GM12872 (cell line): ENCODE measurements around the gene REEP3.

ENCODE experiments used
- TF ChIP-seq, protein P1 (sequence below): IDR thresholded peaks from 3 replicates; pipeline ENCODE4 v1.5.1; 2011; ENCODE audit warnings: low read depth, mild to moderate bottlenecking, low read length, moderate library complexity; ENCODE audit not compliant: insufficient read depth

REEP3 gene

DNA sequence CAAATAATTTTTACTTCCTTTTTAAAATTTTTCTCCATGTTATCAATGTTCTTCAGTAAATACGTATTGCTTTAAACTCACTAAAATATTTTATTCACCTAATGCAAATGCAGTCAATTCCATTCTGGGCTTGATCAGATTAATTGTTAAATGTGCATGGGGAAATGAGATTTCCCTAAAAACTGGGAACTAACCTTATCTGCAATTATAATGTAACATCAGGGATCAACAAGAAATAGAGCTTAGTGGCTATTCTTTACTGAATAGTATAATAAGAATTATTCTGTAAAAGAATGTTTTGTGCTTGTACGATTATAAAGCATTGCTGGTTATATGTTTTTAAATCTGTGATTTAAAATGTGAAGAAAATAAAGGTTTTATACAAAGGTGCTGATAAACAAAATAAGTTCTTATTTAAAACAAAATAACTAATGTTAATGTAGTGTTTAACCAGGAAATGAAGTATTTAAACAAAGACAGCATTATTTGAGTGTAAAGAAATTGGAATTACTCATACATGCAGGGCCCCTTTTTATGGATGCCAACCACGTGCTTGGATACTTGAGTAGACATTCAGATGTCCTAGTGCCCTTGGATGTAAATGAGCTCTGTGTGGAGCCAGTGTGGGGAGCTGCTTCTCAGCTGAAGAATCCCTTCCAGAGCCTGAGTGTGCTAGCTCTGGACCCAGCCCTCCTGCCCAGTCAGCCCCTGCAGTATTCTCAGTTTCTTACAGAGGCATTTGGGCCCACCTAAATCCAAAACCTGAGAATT is 84.2 kb downstream of the REEP3 start:
- TF ChIP-seq, protein P1, sequence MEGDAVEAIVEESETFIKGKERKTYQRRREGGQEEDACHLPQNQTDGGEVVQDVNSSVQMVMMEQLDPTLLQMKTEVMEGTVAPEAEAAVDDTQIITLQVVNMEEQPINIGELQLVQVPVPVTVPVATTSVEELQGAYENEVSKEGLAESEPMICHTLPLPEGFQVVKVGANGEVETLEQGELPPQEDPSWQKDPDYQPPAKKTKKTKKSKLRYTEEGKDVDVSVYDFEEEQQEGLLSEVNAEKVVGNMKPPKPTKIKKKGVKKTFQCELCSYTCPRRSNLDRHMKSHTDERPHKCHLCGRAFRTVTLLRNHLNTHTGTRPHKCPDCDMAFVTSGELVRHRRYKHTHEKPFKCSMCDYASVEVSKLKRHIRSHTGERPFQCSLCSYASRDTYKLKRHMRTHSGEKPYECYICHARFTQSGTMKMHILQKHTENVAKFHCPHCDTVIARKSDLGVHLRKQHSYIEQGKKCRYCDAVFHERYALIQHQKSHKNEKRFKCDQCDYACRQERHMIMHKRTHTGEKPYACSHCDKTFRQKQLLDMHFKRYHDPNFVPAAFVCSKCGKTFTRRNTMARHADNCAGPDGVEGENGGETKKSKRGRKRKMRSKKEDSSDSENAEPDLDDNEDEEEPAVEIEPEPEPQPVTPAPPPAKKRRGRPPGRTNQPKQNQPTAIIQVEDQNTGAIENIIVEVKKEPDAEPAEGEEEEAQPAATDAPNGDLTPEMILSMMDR: no peak

DNA sequence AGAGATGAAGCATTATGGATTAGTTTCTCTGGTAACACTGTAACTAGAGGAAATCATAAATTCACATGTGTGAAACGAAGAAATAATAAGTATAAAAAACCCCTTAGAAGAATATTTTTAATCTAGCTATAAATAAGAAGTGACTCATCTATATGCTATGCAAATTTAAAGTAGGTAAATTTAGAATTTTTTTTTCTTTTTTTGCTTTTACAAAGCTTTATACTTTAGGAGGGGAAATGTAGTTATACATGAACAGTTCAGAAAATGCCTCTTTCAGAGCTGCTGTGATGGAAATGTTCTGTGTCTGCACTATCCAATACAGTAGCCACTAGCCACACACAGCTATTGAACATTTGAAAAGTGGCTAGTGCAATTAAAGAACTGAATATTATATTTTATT is 87.3 kb downstream of the REEP3 start:
- TF ChIP-seq, protein P1: no peak

DNA sequence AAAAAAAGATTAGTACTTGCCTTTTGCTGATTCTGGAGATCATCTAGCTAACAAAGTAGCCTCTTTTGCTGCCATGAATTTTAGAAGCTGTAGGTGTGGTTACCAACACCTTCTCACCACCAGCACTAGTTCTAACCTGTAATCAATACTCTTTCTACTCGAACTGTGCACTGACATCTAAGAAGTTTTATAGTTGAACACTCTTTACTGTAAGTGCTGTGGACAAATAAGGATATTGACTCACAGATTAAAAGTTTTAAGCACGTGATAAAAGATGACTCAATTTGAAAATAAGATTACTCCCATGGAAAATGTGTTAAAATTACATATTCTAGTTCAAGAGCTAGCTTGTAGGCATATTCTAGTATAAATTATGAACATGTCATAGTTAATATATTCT is 89.9 kb downstream of the REEP3 start:
- TF ChIP-seq, protein P1: no peak

DNA sequence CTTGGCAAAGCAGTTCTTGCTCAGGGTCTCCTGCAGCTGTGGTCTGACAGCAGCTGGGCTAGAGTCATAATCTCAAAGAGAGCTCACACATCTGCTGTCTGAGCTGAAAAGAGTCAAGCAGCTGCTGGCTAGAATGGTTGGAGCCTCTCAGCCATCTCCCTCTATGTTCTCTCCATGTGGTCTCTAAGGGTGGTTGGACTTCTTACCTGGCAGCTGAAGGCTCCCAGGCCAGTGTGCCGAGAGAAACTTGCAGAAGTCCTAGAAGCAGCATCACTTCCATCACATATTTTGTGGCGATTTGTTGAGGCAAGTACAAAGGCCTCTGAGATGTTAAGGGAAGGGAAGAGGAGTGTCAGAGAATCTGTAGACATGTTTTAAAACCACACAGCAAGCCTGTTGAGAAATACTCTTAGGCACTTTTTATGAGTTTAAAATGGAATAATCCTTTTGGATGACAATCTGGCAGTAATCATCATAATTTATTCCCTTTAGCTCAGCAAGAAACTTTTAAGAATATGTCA is 93.2 kb downstream of the REEP3 start:
- TF ChIP-seq, protein P1: no peak

DNA sequence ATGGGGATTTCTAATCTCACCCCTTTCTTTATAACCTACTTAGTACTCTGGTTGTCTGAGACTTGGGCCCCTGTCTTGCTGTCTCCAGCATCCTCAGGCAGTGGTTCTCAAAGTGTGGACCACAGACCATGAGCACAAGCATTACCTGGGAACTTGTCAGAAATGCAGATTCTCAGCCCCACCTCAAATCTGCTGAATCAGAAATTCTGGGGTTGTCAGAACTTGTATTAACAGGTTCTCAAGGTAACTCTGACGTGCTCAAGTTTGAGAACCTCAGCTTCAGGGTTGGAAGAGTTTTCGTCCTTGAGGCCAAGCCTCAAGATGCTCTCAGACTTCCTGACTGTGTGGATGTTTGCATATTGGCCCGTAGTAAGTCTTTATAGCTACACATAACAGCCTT is 97.4 kb downstream of the REEP3 start:
- TF ChIP-seq, protein P1: no peak

DNA sequence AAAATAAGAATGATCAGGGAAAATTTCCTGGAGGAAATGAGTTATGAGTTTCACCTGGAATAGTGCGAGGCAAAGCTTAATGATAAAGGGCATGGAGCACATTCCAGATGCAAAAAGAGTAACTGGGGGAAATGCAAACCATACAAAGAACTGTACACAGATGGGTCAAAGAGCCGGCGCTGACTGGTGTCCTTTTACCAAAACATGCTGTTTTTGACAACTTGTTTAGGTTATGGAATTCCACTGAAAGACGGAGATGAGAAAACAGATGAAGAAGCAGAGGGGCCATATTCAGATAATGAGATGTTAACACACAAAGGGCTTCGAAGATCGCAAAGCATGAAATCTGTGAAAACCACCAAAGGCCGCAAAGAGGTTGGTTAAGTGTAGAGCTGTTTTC is 98.2 kb downstream of the REEP3 start:
- TF ChIP-seq, protein P1: no peak

DNA sequence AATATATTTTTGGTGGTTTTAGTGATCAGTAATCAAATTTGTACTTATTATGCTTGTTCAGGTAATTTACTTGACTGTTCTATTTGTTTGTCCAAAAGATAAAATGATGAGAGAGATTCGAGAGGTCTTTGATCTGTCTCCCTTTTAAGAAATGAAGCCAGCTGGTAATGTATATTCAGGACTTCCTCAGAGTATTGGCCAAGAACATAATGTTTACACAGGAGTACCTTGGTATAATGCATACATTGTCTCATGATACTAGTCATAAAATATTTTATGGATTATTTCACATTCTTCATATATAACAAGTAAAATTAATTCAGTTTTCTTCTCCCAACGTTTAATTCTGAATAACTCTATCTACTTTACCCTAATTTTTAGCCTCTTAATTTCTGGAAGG is 100.9 kb downstream of the REEP3 start:
- TF ChIP-seq, protein P1: no peak

DNA sequence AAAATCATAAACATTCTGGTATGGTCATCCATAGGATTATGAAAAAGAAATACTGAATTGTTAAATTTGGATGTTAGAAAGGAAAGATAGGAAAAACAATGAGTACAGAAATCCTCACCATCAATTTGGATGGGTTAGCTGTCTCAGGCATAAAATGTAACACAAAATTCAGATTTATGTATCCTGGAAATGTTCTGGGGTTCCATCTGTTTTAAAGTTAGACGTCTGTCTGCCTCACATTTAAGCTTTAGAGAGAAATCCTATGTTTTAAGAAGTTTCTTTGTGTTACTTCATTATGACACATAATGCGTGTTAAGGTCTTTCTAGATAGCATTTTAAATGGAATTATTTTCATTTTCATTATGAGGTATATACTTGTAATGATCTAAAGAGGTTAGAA is 103.5 kb downstream of the REEP3 start:
- TF ChIP-seq, protein P1: no peak
